ENCODE measurements around the gene PEPD.

Gene PEPD

GRCh38 chr19:33405254-33405552, 116.4 kb downstream of the PEPD start:
- DNase-seq, result no peak

- no peak for DNase-seq
Measured at GRCh38 chr19:33404506-33405253, 116.9 kb downstream of the PEPD start.

- DNase-seq, result no peak
Measured at GRCh38 chr19:33403973-33404304, 117.7 kb downstream of the PEPD start.

- no peak for DNase-seq
Measured at GRCh38 chr19:33403221-33403972, 118.2 kb downstream of the PEPD start.

GRCh38 chr19:33402421-33403220, 119.0 kb downstream of the PEPD start:
- DNase-seq, result no peak

GRCh38 chr19:33401683-33402420, 119.7 kb downstream of the PEPD start:
- no peak for DNase-seq

- DNase-seq, result no peak
Measured at GRCh38 chr19:33400856-33401682, 120.5 kb downstream of the PEPD start.

- DNase-seq, result no peak
Measured at GRCh38 chr19:33399745-33400681, 121.6 kb downstream of the PEPD start.

GRCh38 chr19:33399081-33399744, 122.4 kb downstream of the PEPD start:
- DNase-seq, result no peak

GRCh38 chr19:33398361-33399060, 123.1 kb downstream of the PEPD start:
- no peak for DNase-seq

- DNase-seq, result no peak
Measured at GRCh38 chr19:33397536-33398360, 123.8 kb downstream of the PEPD start.

GRCh38 chr19:33396701-33397535, 124.7 kb downstream of the PEPD start:
- no peak for DNase-seq

- no peak for DNase-seq
Measured at GRCh38 chr19:33395561-33396550, 125.7 kb downstream of the PEPD start.

- DNase-seq, result no peak
Measured at GRCh38 chr19:33394723-33395560, 126.6 kb downstream of the PEPD start.

GRCh38 chr19:33394006-33394722, 127.4 kb downstream of the PEPD start:
- no peak for DNase-seq
